K562 (cell line): Measurements from ENCODE around the gene SLC1A5. TPM values are rescaled to one million over a fixed set of nuclear protein-coding genes. Genes with fewer than 3 reads are reported as not detected.

Source experiments
- ETS2 ChIP-seq: IDR thresholded peaks from 2 replicates; pipeline ENCODE4 v1.6.1; 2016; ENCODE audit warnings: borderline replicate concordance, missing genetic modification characterization, mild to moderate bottlenecking, moderate library complexity, missing compliant biosample characterization; ENCODE audit not compliant: poor library complexity, severe bottlenecking
- ETV5 ChIP-seq: sonication (generic); formaldehyde crosslinking; IDR thresholded peaks from 2 replicates; pipeline ENCODE4 v1.4.0; 2020; ENCODE audit warnings: low read depth, mild to moderate bottlenecking, missing genetic modification reagents
- GABPB1 ChIP-seq: sonication (generic); formaldehyde crosslinking; IDR thresholded peaks from 2 replicates; pipeline ENCODE4 v1.8.0; 2022; ENCODE audit warnings: mild to moderate bottlenecking, missing genetic modification reagents
- JUNB ChIP-seq: fragments of 450-650 bp; formaldehyde crosslinking; conservative IDR thresholded peaks from 2 replicates; pipeline ENCODE4 v1.4.0; 2020; ENCODE audit warnings: mild to moderate bottlenecking
- MCM3 ChIP-seq: fragments of 450-650 bp; IDR thresholded peaks from 2 replicates; pipeline ENCODE4 v1.6.1; 2016
- MCM7 ChIP-seq, 2 experiments: fragments of 450-650 bp; IDR thresholded peaks; 2 replicates each; pipeline ENCODE4 v1.6.1; 2016 to 2018
- SMAD2 ChIP-seq: fragments of 150-350 bp; IDR thresholded peaks from 2 replicates; pipeline ENCODE4 v1.6.1; 2014; ENCODE audit warnings: low read depth, mild to moderate bottlenecking, low read length
- STAT5B ChIP-seq: fragments of 250-450 bp; sonication (Bioruptor Pico); IDR thresholded peaks from 2 replicates; pipeline ENCODE4 v1.8.0; 2021; ENCODE audit warnings: mild to moderate bottlenecking, inconsistent platforms
- ZBTB7A ChIP-seq: IDR thresholded peaks from 2 replicates; pipeline ENCODE4 v1.6.1; 2011; ENCODE audit warnings: low read depth, mild to moderate bottlenecking, low read length, moderate library complexity, borderline replicate concordance; ENCODE audit not compliant: control insufficient read depth
- ZNF217 ChIP-seq: sonication (generic); formaldehyde crosslinking; IDR thresholded peaks from 2 replicates; pipeline ENCODE4 v1.8.0; 2022; ENCODE audit warnings: mild to moderate bottlenecking, missing genetic modification reagents
- ZNF318 ChIP-seq, 2 experiments: fragments of 450-650 bp; IDR thresholded peaks; 2 replicates each; pipeline ENCODE4 v1.6.1; 2016; ENCODE audit warnings: mild to moderate bottlenecking in 2 of 2, borderline replicate concordance in 1 of 2, low read depth in 1 of 2, moderate library complexity in 1 of 2
- polyA plus RNA-seq, 8 experiments: library from polyadenylated mRNA; depleted of rRNA in 4 of 8; stranded (reverse) in 5 of 8; unstranded in 3 of 8; fragments of >200 nt; fragmentation: Nextera tagmentation in 2 of 8; fragmentation: Illumina TruSeq in 1 of 8; extraction: Ambion mirVana in 2 of 8; extraction: Trizol in 1 of 8; gene quantifications; 2 replicates each; pipeline versions ENCODE4 v1.2.1 to v1.2.3, GENCODE V29; 2011 to 2014; ENCODE audit warnings: inconsistent platforms in 1 of 8, missing spikeins in 1 of 8
- total RNA-seq, 7 experiments: library from RNA; depleted of rRNA in 6 of 7; stranded (reverse); fragments of >200 nt in 6 of 7; fragmentation: Illumina TruSeq in 2 of 7; extraction: Trizol in 2 of 7; gene quantifications; 2 replicates each; pipeline versions ENCODE4 v1.2.1 to v1.2.3, GENCODE V29; 2011 to 2021; ENCODE audit warnings: low replicate concordance in 1 of 7
- TF ChIP-seq, protein P1 (sequence below): sonication (generic); formaldehyde crosslinking; IDR thresholded peaks from 2 replicates; pipeline ENCODE4 v1.8.1; 2022; ENCODE audit warnings: missing genetic modification reagents
- TF ChIP-seq, protein P2 (sequence below): IDR thresholded peaks from 2 replicates; pipeline ENCODE4 v1.6.1; 2011; ENCODE audit warnings: borderline replicate concordance, low read depth, mild to moderate bottlenecking, moderate library complexity, low read length; ENCODE audit not compliant: insufficient read depth, poor library complexity, severe bottlenecking
- TF ChIP-seq, protein P3 (sequence below): fragments of 450-650 bp; IDR thresholded peaks from 2 replicates; pipeline ENCODE4 v1.6.1; 2016; ENCODE audit warnings: low read depth, mild to moderate bottlenecking, moderate library complexity

The SLC1A5 gene
- total and polyA plus RNA-seq, 9 of the 15 experiments (the other 6 are each of a cell fraction or from before 2014, with no cell fraction given), result 31.2 to 417 (median 134) TPM

DNA sequence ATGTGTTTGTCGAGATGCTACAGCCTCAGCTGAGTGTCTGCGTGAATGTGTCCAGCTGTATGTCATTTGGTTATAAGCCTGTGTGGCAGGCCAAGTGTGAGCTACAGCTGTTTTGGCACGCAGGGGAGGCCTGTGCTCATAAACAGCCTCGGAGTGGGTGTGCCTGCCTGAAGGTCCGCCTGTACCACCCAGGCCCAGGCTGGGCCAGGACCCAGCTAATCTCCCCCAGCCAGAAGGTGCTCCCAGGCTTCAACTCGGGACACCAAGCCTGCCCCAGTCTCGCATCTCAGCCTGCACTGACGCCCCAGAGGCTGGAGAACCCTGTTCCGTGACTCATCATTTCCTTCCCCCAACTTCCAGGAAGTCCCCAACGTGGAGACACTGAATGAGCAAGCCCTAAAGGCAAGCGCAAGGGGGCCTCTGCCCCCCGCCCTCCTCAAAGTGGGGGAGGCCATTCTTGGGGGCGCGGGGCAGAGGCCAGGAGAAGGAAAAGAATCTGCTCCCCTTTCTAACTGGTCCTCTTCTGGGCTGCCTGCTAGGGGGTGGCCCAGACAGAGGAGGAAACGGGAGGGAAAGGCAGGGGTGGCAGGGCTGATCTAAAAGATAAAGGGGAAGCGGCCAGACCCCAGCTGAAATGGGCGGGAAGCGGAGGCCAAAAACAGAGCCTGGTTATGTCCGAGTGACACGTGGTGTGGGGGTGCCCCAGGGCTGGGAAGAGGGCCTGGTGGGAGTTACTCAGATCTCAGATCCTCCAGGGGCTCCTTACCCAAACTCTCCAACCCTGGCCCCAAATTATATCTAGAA lies 2.0 kb downstream of the SLC1A5 start (continued):
- TF ChIP-seq ZNF318 (IDR thresholded peaks at IDR 0.05; ENCODE audit: borderline replicate concordance in 1 of 2, low read depth in 1 of 2) (peak in 1 of 2 experiments; percentile 98; a peak in 2 of 4 replicates), STAT5B (CRISPR knock-in tag) (no peak), SMAD2 (no peak), ZNF217 (CRISPR knock-in tag) (no peak), GABPB1 (CRISPR knock-in tag) (0 out of 2 replicates have a peak, but pooled peaks have one; percentile 26), ETS2 (tag) (no peak), ZBTB7A (peak; percentile 96), MCM7 (IDR thresholded peaks at IDR 0.05) (no peak), ETV5 (CRISPR knock-in tag) (peak; percentile 48; the same call in 1 of the 2 replicates), JUNB (CRISPR knock-in tag) (peak; percentile 38; the same call in 1 of the 2 replicates), MCM3 (no peak)
- TF ChIP-seq, protein P1, sequence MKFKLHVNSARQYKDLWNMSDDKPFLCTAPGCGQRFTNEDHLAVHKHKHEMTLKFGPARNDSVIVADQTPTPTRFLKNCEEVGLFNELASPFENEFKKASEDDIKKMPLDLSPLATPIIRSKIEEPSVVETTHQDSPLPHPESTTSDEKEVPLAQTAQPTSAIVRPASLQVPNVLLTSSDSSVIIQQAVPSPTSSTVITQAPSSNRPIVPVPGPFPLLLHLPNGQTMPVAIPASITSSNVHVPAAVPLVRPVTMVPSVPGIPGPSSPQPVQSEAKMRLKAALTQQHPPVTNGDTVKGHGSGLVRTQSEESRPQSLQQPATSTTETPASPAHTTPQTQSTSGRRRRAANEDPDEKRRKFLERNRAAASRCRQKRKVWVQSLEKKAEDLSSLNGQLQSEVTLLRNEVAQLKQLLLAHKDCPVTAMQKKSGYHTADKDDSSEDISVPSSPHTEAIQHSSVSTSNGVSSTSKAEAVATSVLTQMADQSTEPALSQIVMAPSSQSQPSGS (CRISPR knock-in tag), result no peak
- TF ChIP-seq, protein P2, sequence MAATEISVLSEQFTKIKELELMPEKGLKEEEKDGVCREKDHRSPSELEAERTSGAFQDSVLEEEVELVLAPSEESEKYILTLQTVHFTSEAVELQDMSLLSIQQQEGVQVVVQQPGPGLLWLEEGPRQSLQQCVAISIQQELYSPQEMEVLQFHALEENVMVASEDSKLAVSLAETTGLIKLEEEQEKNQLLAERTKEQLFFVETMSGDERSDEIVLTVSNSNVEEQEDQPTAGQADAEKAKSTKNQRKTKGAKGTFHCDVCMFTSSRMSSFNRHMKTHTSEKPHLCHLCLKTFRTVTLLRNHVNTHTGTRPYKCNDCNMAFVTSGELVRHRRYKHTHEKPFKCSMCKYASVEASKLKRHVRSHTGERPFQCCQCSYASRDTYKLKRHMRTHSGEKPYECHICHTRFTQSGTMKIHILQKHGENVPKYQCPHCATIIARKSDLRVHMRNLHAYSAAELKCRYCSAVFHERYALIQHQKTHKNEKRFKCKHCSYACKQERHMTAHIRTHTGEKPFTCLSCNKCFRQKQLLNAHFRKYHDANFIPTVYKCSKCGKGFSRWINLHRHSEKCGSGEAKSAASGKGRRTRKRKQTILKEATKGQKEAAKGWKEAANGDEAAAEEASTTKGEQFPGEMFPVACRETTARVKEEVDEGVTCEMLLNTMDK, result peak; percentile 67
- TF ChIP-seq, protein P3, sequence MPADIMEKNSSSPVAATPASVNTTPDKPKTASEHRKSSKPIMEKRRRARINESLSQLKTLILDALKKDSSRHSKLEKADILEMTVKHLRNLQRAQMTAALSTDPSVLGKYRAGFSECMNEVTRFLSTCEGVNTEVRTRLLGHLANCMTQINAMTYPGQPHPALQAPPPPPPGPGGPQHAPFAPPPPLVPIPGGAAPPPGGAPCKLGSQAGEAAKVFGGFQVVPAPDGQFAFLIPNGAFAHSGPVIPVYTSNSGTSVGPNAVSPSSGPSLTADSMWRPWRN, result no peak
